Activated CD4-positive, alpha-beta T cell treated with anti-CD3 and anti-CD28 coated beads for 4 hours (primary cell): ENCODE measurements around the gene TAC3.
A peak's percentile ranks its signal among the peaks of the same experiment; 100 is the strongest.
"Not testable (repeated sequence)": the region's sequence is repeated elsewhere in the genome, so short reads cannot be mapped to it uniquely, and the experiment has no call there.

Experiments
- DNase-seq, 2 donors: peaks; one replicate each; pipeline ENCODE4 v3.0.0-alpha.2; 2020

The TAC3 gene

DNA sequence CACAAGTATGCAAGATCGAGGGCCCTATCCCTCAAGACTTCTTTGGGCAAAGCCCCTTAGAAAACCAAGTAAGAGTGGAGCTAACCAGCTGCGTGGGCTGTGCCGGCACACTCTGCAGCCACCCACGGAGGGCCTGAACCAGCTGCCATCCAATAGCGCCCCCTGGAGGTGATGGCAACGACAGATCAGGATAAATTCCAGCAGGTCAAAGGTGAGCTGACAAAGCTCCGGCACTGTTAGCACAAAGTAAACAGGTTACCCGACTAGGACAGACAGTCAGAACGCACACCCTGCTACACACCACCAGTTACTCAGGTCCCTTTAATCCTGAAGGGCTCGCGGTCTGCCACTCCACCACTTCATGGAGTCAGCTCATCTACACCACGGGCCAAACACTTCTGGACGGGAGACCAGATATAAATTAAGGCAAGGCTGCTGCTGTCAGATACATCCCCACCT lies 14.9 kb downstream of the TAC3 start:
- peak; percentile 84 for DNase-seq

GRCh38 chr12:57000393-57000792 lies 15.9 kb downstream of the TAC3 start:
- no peak for DNase-seq

- no peak for DNase-seq
Observed at GRCh38 chr12:56999456-56999855, 16.9 kb downstream of the TAC3 start.

- no peak for DNase-seq
Observed at GRCh38 chr12:56998981-56999380, 17.3 kb downstream of the TAC3 start.

GRCh38 chr12:56998316-56998715 lies 18.0 kb downstream of the TAC3 start:
- DNase-seq: no peak

DNA sequence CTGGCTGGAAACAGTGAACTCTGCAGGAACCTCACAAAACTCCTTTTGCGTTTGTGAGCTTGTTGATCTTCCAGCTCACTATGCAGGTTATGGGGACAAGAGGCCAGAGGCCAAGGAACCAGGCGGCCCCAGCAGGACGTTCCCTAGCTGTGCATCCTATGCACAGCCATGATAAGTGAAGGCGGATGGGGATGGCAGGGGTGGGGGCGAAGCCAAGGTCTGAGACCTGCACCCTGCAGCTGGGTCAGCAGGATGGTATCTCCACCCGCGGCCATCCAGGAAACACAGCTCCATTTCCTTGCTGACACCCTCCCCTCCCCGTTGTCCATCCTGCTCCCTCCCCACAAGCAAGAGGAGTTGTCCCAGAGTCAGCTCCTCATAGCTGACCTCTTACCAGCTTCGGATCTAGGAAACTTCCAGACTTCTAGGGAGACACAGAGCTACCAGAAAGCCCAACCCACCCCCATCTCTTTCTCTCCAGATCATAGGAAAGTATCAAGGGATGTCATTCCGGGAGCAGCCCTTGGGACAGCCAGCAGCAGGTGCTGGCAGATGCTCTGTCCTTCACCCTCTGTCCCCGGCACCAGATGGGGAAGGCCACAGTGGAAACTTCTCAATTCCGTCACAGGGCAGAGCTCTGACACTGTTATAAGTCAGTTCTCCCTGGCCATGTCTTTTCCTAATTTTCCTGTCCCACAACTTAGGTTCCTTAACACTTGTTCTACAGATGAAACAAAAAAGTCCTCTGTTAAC lies 19.4 kb downstream of the TAC3 start:
- DNase-seq: no peak

- no peak for DNase-seq
Observed at GRCh38 chr12:56995930-56996496, 20.3 kb downstream of the TAC3 start.

DNA sequence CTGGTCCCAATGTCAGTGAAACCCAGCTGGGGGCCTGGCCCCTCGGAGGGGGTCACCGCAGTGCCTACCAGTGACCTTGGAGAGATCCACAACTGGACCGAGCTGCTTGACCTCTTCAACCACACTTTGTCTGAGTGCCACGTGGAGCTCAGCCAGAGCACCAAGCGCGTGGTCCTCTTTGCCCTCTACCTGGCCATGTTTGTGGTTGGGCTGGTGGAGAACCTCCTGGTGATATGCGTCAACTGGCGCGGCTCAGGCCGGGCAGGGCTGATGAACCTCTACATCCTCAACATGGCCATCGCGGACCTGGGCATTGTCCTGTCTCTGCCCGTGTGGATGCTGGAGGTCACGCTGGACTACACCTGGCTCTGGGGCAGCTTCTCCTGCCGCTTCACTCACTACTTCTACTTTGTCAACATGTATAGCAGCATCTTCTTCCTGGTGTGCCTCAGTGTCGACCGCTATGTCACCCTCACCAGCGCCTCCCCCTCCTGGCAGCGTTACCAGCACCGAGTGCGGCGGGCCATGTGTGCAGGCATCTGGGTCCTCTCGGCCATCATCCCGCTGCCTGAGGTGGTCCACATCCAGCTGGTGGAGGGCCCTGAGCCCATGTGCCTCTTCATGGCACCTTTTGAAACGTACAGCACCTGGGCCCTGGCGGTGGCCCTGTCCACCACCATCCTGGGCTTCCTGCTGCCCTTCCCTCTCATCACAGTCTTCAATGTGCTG lies 21.0 kb downstream of the TAC3 start:
- DNase-seq: no peak

- no peak for DNase-seq
Observed at GRCh38 chr12:56994231-56994746, 22.0 kb downstream of the TAC3 start.

- no peak for DNase-seq
Observed at GRCh38 chr12:56993346-56993745, 23.0 kb downstream of the TAC3 start.

- DNase-seq: no peak
Observed at GRCh38 chr12:56991319-56992246, 24.7 kb downstream of the TAC3 start.

- no peak for DNase-seq
Observed at GRCh38 chr12:56990648-56991318, 25.5 kb downstream of the TAC3 start.

DNA sequence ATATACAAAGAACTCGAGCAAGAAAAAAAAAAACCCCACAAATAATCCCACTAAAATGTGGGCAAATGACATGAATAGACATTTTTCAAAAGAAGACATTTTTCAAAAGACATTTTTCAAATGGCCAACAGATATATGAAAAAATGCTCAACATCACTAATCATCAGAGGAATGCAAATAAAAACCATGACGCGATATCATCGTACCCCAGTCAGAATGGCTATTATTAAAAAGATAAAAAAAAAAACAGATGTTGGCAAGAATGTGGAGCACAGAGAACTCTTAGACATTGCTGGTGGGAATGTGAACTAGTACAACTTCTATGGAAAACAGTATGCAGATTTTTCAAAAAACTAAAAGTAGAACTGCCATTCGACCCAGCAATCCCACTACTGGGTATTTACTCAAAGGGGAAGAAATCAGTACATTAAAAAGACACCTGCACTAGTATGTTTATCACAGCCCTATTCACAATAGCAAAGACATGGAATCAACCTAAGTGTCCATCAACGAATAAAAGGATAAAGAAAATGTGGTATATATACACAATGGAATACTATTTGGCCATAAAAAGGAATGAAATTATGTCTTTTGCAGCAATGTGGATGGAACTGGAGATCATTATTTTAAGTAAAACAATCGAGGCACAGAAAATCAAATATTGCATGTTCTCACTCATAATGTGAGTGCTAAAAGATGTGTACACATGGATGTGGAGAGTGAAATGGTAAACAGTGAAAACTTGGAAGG lies 26.3 kb downstream of the TAC3 start:
- no peak for DNase-seq

GRCh38 chr12:56988207-56988739 lies 28.1 kb downstream of the TAC3 start:
- DNase-seq: no peak

GRCh38 chr12:56987551-56988053 lies 28.7 kb downstream of the TAC3 start:
- peak; percentile 70 to 74 for DNase-seq

GRCh38 chr12:56987011-56987410 lies 29.3 kb downstream of the TAC3 start:
- no peak for DNase-seq

DNA sequence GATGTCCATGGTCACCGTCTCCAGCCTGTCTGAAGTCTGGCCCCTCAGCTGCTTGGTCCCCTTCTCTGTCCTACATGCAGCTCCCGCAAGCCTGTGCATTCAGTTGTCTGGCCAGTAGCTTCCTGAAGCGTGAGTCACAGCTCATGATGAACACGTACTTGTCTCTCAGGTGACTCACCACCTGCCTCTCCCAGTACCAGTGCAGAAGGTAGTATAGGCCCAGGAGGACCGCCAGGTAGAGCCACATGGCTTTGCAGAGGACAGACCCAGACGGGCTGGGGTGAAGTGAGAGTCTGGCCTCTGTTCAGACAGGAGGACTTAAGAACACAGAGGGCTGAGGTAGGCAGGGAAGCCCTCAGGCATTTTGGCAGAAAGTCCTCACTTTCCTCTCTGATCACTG lies 30.6 kb downstream of the TAC3 start:
- DNase-seq: not testable (repeated sequence)

DNA sequence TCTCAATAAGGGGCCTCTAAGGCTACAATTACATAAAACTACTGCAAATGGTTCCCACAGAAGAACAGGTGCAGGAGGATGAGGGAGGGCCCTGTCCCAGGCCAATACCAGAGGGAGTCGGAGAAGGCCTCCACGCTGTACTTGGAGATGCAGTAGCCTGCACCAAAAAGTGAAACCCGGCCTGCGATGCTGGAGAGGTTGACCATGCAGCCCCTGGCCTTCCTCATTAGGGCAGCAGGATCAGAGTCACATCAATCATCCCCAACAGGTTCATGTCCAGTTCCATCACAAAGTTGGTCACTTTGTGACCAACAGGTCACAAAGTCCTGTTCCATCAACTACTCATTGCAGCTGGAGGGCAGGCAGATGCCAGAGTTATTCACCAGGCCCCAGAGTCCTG lies 32.9 kb downstream of the TAC3 start:
- no peak for DNase-seq

DNA sequence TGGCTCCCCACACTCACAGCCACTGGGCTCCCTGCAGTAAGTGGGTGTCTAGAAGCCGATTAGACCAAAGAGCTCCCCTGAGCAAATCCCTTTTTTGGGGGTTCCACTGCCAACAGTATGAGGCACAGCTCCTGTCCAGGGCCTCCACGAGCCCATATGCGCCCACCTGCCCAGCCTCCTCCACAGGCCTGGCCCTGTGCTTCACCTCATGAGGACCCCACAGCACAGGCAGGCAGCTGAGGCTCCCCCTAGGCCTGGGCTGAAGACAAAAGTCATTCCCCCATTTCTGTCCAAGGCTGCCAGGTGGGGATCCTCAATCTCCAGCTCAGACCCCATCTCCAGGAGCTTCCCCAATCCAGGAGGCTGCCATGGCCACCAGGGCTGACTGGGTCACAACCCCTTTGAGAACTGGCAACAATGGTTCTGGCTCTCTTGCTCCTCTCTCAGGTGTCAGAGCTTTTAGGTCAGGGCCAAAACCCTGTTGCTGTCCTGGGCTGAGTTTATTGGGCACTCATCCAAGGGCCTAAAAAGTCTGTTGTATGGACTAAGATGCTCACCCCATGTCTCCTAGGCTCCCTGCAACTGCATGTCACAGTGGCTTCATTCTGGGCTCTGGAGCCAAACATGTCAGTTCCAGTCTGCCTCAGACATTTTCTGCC lies 33.6 kb downstream of the TAC3 start:
- not testable (repeated sequence) for DNase-seq

GRCh38 chr12:56980941-56981530 lies 35.3 kb downstream of the TAC3 start:
- no peak for DNase-seq
